IMR-90 (cell line): Measurements from ENCODE around the gene PPARD. TPM values are rescaled to one million over a fixed set of nuclear protein-coding genes. Genes with fewer than 3 reads are reported as not detected.
A peak's percentile ranks its signal among the peaks of the same experiment; 100 is the strongest.

Experiments
- ATAC-seq: fragments of 200-7000 bp; cut with Tn5 transposase; 2 replicates; pipeline ENCODE4 v1.9.1; 2020; ENCODE audit warnings: low read depth, mild to moderate bottlenecking, moderate library complexity
- BruUV-seq: library from RNA; stranded (reverse); fragments of 400-500 nt; replicated peaks from 2 replicates; lab custom pipeline; 2021; lab: Mats Ljungman, UMichigan
- CTCF ChIA-PET: fragments of 300-600 bp; formaldehyde crosslinking; extraction: SDS; loops from one replicate; lab custom pipeline; 2021; ENCODE audit warnings: antibody characterized with exemption; lab: Yijun Ruan, JAX
- POLR2A ChIA-PET: fragments of 300-600 bp; sonication (Branson Sonifier 250); formaldehyde crosslinking; loops from one replicate; lab custom pipeline; 2022; ENCODE audit warnings: antibody characterized with exemption; ENCODE audit not compliant: unreplicated experiment; lab: Charles Lee
- DNase-seq: peaks from one replicate; pipeline ENCODE4 v3.0.0; 2013
- H2AFZ ChIP-seq: replicated peaks from 2 replicates; pipeline ENCODE3; 2013; ENCODE audit warnings: low read length, mild to moderate bottlenecking; ENCODE audit not compliant: poor library complexity
- H2AK5ac ChIP-seq: 2 replicates; pipeline ENCODE4 v1.6.1; 2013; ENCODE audit warnings: low read depth, low read length, inconsistent platforms
- H2AK9ac ChIP-seq: replicated peaks from 2 replicates; pipeline ENCODE3; 2013; ENCODE audit warnings: mild to moderate bottlenecking, low read depth, low read length, moderate library complexity; ENCODE audit not compliant: poor library complexity
- H2BK120ac ChIP-seq: 2 replicates; pipeline ENCODE4 v1.6.1; 2013; ENCODE audit warnings: low read depth, low read length, inconsistent platforms
- H2BK15ac ChIP-seq: 3 replicates; pipeline ENCODE4 v1.6.1; 2013; ENCODE audit warnings: low read depth, low read length, inconsistent platforms
- H2BK20ac ChIP-seq: 2 replicates; pipeline ENCODE4 v1.6.1; 2013; ENCODE audit warnings: low read depth, mild to moderate bottlenecking, inconsistent platforms, low read length, moderate library complexity
- H2BK5ac ChIP-seq: 2 replicates; pipeline ENCODE4 v1.6.1; 2013; ENCODE audit warnings: mild to moderate bottlenecking, low read depth, low read length, inconsistent platforms; ENCODE audit not compliant: poor library complexity, severe bottlenecking
- H3K14ac ChIP-seq: replicated peaks from 2 replicates; pipeline ENCODE4 v1.6.1; 2013; ENCODE audit warnings: low read depth, low read length, inconsistent platforms
- H3K18ac ChIP-seq: 2 replicates; pipeline ENCODE4 v1.6.1; 2013; ENCODE audit warnings: low read depth, low read length, control low read depth
- H3K23ac ChIP-seq: 2 replicates; pipeline ENCODE4 v1.6.1; 2013; ENCODE audit warnings: low read depth, low read length, inconsistent platforms
- H3K27ac ChIP-seq: 2 replicates; pipeline ENCODE4 v1.5.1; 2013; ENCODE audit warnings: mild to moderate bottlenecking, control low read depth, low read length; ENCODE audit not compliant: insufficient read depth
- H3K27me3 ChIP-seq: 2 replicates; pipeline ENCODE4 v1.6.1; 2013; ENCODE audit warnings: low read length; ENCODE audit not compliant: control insufficient read depth, insufficient read depth
- H3K36me3 ChIP-seq: 2 replicates; pipeline ENCODE4 v1.6.1; 2013; ENCODE audit warnings: low read length, mixed read lengths; ENCODE audit not compliant: control insufficient read depth, insufficient read depth
- H3K4ac ChIP-seq: 2 replicates; pipeline ENCODE4 v1.6.1; 2013; ENCODE audit warnings: low read depth, low read length, inconsistent platforms
- H3K4me1 ChIP-seq: 2 replicates; pipeline ENCODE4 v1.6.1; 2013; ENCODE audit warnings: low read length, mixed read lengths; ENCODE audit not compliant: control insufficient read depth, insufficient read depth
- H3K4me2 ChIP-seq: 2 replicates; pipeline ENCODE4 v1.6.1; 2013; ENCODE audit warnings: low read depth, mild to moderate bottlenecking, control low read depth, low read length, moderate library complexity
- H3K4me3 ChIP-seq: 2 replicates; pipeline ENCODE4 v1.5.1; 2013; ENCODE audit warnings: low read depth, mild to moderate bottlenecking, control low read depth, low read length, moderate library complexity; ENCODE audit not compliant: insufficient read depth
- H3K56ac ChIP-seq: 2 replicates; pipeline ENCODE4 v1.6.1; 2013; ENCODE audit warnings: low read length, inconsistent platforms; ENCODE audit not compliant: insufficient read depth; ENCODE audit errors: extremely low read depth
- H3K79me1 ChIP-seq, 2 experiments: 2 replicates each; pipeline ENCODE4 v1.6.1; 2013; ENCODE audit warnings: low read length in 2 of 2, inconsistent platforms in 1 of 2, low read depth in 1 of 2
- H3K9ac ChIP-seq: 2 replicates; pipeline ENCODE4 v1.6.1; 2013; ENCODE audit warnings: low read depth, low read length, control low read depth
- H3K9me1 ChIP-seq: 2 replicates; pipeline ENCODE4 v1.6.1; 2013; ENCODE audit warnings: low read length, inconsistent platforms; ENCODE audit not compliant: insufficient read depth
- H3K9me3 ChIP-seq: 2 replicates; pipeline ENCODE4 v1.6.1; 2013; ENCODE audit warnings: low read length; ENCODE audit not compliant: control insufficient read depth, insufficient read depth
- H4K20me1 ChIP-seq: 2 replicates; pipeline ENCODE4 v1.6.1; 2013; ENCODE audit warnings: low read length, inconsistent platforms; ENCODE audit not compliant: insufficient read depth
- H4K5ac ChIP-seq: 2 replicates; pipeline ENCODE4 v1.6.1; 2013; ENCODE audit warnings: mild to moderate bottlenecking, low read depth, low read length, control low read depth
- H4K8ac ChIP-seq, 2 experiments: 2 replicates each; pipeline ENCODE4 v1.6.1; 2013; ENCODE audit warnings: low read depth in 2 of 2, low read length in 2 of 2, control low read depth in 1 of 2, inconsistent platforms in 1 of 2
- H4K91ac ChIP-seq: 2 replicates; pipeline ENCODE4 v1.6.1; 2013; ENCODE audit warnings: low read depth, low read length, inconsistent platforms; ENCODE audit not compliant: insufficient read depth
- BHLHE40 ChIP-seq: fragments of 150-350 bp; IDR thresholded peaks from 2 replicates; pipeline ENCODE4 v1.6.1; 2016; ENCODE audit warnings: mild to moderate bottlenecking, low read depth, low read length
- MAFK ChIP-seq: IDR thresholded peaks from 2 replicates; pipeline ENCODE4 v1.6.1; 2012; ENCODE audit warnings: low read depth, low read length, improper control_type of control experiment
- MXI1 ChIP-seq: IDR thresholded peaks from 2 replicates; pipeline ENCODE4 v1.6.1; 2012; ENCODE audit warnings: low read depth, mild to moderate bottlenecking, low read length, moderate library complexity, borderline replicate concordance
- NFE2L2 ChIP-seq: fragments of 150-350 bp; IDR thresholded peaks from 2 replicates; pipeline ENCODE4 v1.6.1; 2016; ENCODE audit warnings: low read depth, mild to moderate bottlenecking, low read length
- RAD21 ChIP-seq: IDR thresholded peaks from 2 replicates; pipeline ENCODE4 v1.6.1; 2012; ENCODE audit warnings: low read length, improper control_type of control experiment
- RCOR1 ChIP-seq: IDR thresholded peaks from 2 replicates; pipeline ENCODE4 v1.6.1; 2012; ENCODE audit warnings: mild to moderate bottlenecking, low read length, improper control_type of control experiment; ENCODE audit not compliant: insufficient replicate concordance
- SMC3 ChIP-seq: fragments of 150-350 bp; IDR thresholded peaks from 2 replicates; pipeline ENCODE4 v1.6.1; 2016; ENCODE audit warnings: low read depth, mild to moderate bottlenecking, antibody characterized with exemption, low read length, moderate library complexity
- WGBS, 2 experiments: methylation state at CpG; one replicate each; pipeline versions ENCODE4 v1.1.5 to v1.1.7; 2013; ENCODE audit warnings: missing lambda C conversion rate in 2 of 2; ENCODE audit not compliant: insufficient read length in 1 of 2; ENCODE audit errors: extremely low coverage in 2 of 2; 5-methylcytosine and 5-hydroxymethylcytosine counted together
- dilution Hi-C: fragments of 300-500 bp; cut with HindIII; formaldehyde crosslinking; loops from one replicate; pipeline ENCODE4 v1.14.3; 2018; ENCODE audit warnings: low sequenced_read_pairs; ENCODE audit not compliant: unreplicated experiment
- in situ Hi-C: fragments of 300-500 bp; cut with MboI; formaldehyde crosslinking; loops from 3 replicates; pipeline ENCODE4 v1.14.3; 2019; ENCODE audit warnings: low sequenced_read_pairs, inconsistent platforms, mixed read lengths
- intact Hi-C: fragments of 100-400 bp; cut with micrococcal nuclease; formaldehyde crosslinking; loops from 2 replicates; pipeline ENCODE4 v1.10.0; 2022
- polyA plus RNA-seq, 3 experiments: library from polyadenylated mRNA; depleted of rRNA; stranded (reverse); fragments of >200 nt; gene quantifications; 2 replicates each; pipeline ENCODE4 v1.2.3, GENCODE V29; 2012; ENCODE audit warnings: low replicate concordance in 1 of 3
- total RNA-seq: library from RNA; depleted of rRNA; stranded (reverse); fragments of >200 nt; gene quantifications from 2 replicates; pipeline ENCODE4 v1.2.3, GENCODE V29; 2012
- TF ChIP-seq, protein P1 (sequence below): conservative IDR thresholded peaks from 2 replicates; pipeline ENCODE4 v1.5.1; 2012; ENCODE audit warnings: mild to moderate bottlenecking, low read depth, low read length, improper control_type of control experiment
- TF ChIP-seq, protein P2 (sequence below): fragments of 150-350 bp; IDR thresholded peaks from 2 replicates; pipeline ENCODE4 v1.6.1; 2016; ENCODE audit warnings: low read depth, mild to moderate bottlenecking, low read length, moderate library complexity, borderline replicate concordance

The PPARD gene
- total and polyA plus RNA-seq, 2 of the 4 experiments (the other 2 are of a cell fraction), result 10.4 to 69.0 TPM

DNA sequence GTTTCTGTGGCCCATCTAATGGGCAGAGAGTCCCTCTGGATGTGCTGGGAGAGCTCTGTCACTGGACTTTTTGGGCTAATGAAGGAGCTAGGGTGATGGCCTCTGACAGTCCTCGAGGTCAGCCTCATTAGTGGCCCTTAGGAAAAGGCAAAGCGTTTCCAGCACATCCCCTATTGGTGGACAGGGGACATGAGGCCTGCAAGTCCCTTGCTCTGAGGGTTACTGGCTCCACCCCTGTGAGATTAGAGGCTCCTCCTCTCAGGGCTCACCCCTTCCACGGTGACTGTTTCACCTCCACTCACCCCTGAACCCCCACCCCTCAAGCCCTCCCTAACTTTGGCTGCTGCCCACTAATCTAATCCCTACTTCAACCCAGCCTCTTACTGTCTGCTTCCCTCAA, 97.0 kb downstream of the PPARD start:
- ATAC-seq (no peak), DNase-seq (no peak)
- no peaks in the 10 kb centered on the region; the same call in 1 of the 2 replicates for H3K4me1 ChIP-seq
- no peaks in the 10 kb centered on the region; the same call in 1 of the 2 replicates for H3K9me1 ChIP-seq
- TF ChIP-seq NFE2L2 (no peak), RCOR1 (no peak), MAFK (no peak), SMC3 (no peak), BHLHE40 (no peak), RAD21 (no peak), MXI1 (no peak)
- TF ChIP-seq, protein P1, sequence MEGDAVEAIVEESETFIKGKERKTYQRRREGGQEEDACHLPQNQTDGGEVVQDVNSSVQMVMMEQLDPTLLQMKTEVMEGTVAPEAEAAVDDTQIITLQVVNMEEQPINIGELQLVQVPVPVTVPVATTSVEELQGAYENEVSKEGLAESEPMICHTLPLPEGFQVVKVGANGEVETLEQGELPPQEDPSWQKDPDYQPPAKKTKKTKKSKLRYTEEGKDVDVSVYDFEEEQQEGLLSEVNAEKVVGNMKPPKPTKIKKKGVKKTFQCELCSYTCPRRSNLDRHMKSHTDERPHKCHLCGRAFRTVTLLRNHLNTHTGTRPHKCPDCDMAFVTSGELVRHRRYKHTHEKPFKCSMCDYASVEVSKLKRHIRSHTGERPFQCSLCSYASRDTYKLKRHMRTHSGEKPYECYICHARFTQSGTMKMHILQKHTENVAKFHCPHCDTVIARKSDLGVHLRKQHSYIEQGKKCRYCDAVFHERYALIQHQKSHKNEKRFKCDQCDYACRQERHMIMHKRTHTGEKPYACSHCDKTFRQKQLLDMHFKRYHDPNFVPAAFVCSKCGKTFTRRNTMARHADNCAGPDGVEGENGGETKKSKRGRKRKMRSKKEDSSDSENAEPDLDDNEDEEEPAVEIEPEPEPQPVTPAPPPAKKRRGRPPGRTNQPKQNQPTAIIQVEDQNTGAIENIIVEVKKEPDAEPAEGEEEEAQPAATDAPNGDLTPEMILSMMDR, result no peak
- TF ChIP-seq, protein P2, sequence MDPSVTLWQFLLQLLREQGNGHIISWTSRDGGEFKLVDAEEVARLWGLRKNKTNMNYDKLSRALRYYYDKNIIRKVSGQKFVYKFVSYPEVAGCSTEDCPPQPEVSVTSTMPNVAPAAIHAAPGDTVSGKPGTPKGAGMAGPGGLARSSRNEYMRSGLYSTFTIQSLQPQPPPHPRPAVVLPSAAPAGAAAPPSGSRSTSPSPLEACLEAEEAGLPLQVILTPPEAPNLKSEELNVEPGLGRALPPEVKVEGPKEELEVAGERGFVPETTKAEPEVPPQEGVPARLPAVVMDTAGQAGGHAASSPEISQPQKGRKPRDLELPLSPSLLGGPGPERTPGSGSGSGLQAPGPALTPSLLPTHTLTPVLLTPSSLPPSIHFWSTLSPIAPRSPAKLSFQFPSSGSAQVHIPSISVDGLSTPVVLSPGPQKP, result no peak
- no peak overlapping the region for H3K27ac ChIP-seq
- H4K8ac ChIP-seq, result no peak overlapping the region
- H2BK15ac ChIP-seq, result peak overlapping the region; percentile 33; the same call in 1 of the 3 replicates
- in situ Hi-C loops, result no loop called here
- H3K9ac ChIP-seq, result no peak overlapping the region
- H3K14ac ChIP-seq, result no peak overlapping the region
- H3K18ac ChIP-seq, result no peak overlapping the region
- no peak overlapping the region for H3K4me3 ChIP-seq
- H2BK120ac ChIP-seq, result no peak overlapping the region
- H2AFZ ChIP-seq, result peak overlapping the region; percentile 49
- peak overlapping the region; percentile 26 for H2AK9ac ChIP-seq
- H4K5ac ChIP-seq, result no peak overlapping the region
- H3K23ac ChIP-seq, result no peak overlapping the region
- peak overlapping the region; percentile 20; the same call in 1 of the 2 replicates for H2BK20ac ChIP-seq
- no TSS peak for BruUV-seq
- no peak overlapping the region for H2BK5ac ChIP-seq
- H4K20me1 ChIP-seq, result no peaks in the 10 kb centered on the region
- H4K91ac ChIP-seq, result no peak overlapping the region
- dilution Hi-C loops, result no loop called here
- WGBS, 2 experiments, result no CpG with 5 or more reads among the region's 3 CpGs
- intact Hi-C loops, result no loop called here
- no peaks in the 10 kb centered on the region for H3K79me1 ChIP-seq
- no peak overlapping the region for H3K56ac ChIP-seq
- H3K4ac ChIP-seq, result peak overlapping the region; percentile 44; the same call in 1 of the 2 replicates
- ChIA-PET POLR2A (no interaction called here), CTCF (no interaction called here)
- no peaks in the 10 kb centered on the region for H3K36me3 ChIP-seq
- no peak overlapping the region for H3K4me2 ChIP-seq
- H2AK5ac ChIP-seq, result peak overlapping the region; percentile 65
- no peaks in the 10 kb centered on the region for H3K9me3 ChIP-seq
- H3K27me3 ChIP-seq, result no peaks in the 10 kb centered on the region
